Stimulated activated effector memory CD8-positive, alpha-beta T cell treated with anti-CD3 and anti-CD28 coated beads, Interleukin-12 subunit alpha, Interleukin-12 subunit beta, amount 100 ng/mL, for 72 hours (primary cell): Measurements from ENCODE around the gene CNTN4.

Experiments
- ATAC-seq: fragments of 150-1000 bp; cut with Tn5 transposase; 2 replicates; pipeline ENCODE4 v1.10.0; 2021
- DNase-seq, 2 donors: peaks; one replicate each; pipeline ENCODE4 v3.0.0; 2021 to 2022; ENCODE audit warnings: low spot score in 2 of 2
- H3K27ac Mint-ChIP-seq: one replicate; pipeline ENCODE4 v1.8.0; 2022; ENCODE audit warnings: mild to moderate bottlenecking, mixed read lengths
- H3K36me3 Mint-ChIP-seq: one replicate; pipeline ENCODE4 v1.8.0; 2022; ENCODE audit warnings: mild to moderate bottlenecking, mixed read lengths
- H3K4me1 Mint-ChIP-seq: one replicate; pipeline ENCODE4 v1.8.0; 2022; ENCODE audit warnings: mixed read lengths
- H3K4me3 Mint-ChIP-seq: one replicate; pipeline ENCODE4 v1.8.0; 2022; ENCODE audit warnings: mild to moderate bottlenecking, mixed read lengths
- H3K9me3 Mint-ChIP-seq: one replicate; pipeline ENCODE4 v1.8.0; 2022; ENCODE audit warnings: mixed read lengths

Gene CNTN4

DNA sequence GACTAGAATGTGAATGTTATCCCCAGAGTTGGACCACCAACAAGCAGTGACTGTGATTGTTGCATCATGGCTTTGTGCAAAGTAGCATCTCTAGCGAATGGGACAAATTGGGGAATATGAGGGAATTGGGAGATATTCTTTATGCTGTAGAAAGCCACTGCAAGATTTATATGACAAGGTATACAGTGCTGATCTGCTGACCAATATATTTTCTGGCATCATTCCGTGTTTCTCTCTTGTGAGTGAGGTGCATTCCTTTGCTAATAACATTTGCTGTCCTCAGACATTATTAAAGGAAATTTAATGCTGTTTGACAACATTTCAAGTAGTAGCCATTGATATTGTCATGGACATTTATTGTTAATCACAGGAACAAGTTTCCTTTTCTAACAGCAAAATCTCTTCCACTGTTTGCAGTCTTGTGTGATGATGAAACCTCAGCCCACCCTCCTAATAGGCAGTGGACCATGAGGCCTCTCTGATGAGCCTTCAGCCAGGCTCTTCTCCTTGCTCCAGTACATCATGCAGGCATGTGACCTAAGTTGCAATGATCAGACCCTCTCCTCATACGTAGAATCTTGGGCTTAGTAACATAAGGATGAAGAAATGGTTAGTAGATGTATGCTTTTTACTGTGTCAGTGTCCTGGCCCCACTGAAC lies 16.1 kb downstream of the CNTN4 start:
- peaks cover 3% of the 10 kb centered on the region for H3K9me3 Mint-ChIP-seq
- ATAC-seq, result no peak
- no peaks in the 10 kb centered on the region for H3K36me3 Mint-ChIP-seq
- no peak overlapping the region for H3K27ac Mint-ChIP-seq
- H3K4me1 Mint-ChIP-seq, result no peaks in the 10 kb centered on the region
- H3K4me3 Mint-ChIP-seq, result no peak overlapping the region
- no peak for DNase-seq

DNA sequence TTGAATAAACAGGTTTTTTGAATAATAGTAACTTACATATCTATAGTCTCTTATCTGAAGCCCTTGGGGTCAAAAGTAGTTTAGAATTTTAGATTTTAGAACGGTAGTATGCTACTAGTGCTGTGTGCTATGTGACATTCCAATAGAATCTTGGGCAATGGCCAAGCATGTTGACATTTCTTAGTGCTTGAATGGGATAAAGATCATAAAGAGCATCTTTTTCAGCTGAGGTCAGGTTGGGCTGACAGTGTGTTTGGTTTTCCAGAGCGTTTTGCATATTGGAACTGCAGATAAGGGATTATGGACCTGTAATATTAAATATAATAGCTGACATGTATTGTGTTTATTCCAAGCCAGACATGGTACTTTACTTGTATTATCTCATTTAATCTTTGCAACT lies 32.1 kb downstream of the CNTN4 start:
- H3K4me3 Mint-ChIP-seq, result no peak overlapping the region
- H3K36me3 Mint-ChIP-seq, result no peaks in the 10 kb centered on the region
- peaks cover 6% of the 10 kb centered on the region for H3K9me3 Mint-ChIP-seq
- H3K4me1 Mint-ChIP-seq, result no peaks in the 10 kb centered on the region
- ATAC-seq (no peak), DNase-seq (no peak)
- no peak overlapping the region for H3K27ac Mint-ChIP-seq

DNA sequence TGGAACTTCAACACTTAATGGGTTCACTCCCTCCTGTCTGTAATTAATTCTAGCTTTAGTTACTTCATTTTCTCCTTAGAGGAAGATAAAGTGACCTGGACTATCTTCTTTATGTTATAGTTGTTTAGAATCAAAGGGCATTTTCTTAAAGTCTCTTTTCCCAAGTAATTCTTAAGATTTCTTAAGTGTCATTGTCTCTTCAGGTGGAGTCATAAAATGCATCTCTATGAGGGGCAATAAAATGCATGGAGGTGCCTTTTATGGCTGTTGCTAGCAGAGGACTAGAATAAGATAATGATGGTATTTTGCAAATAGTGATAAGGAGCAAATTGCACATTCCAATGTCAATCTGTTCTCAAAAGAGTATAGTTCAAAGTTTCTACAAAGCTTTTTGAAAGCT lies 34.5 kb downstream of the CNTN4 start:
- no peaks in the 10 kb centered on the region for H3K36me3 Mint-ChIP-seq
- H3K4me3 Mint-ChIP-seq, result no peak overlapping the region
- ATAC-seq (no peak), DNase-seq (no peak)
- H3K4me1 Mint-ChIP-seq, result no peaks in the 10 kb centered on the region
- no peak overlapping the region for H3K27ac Mint-ChIP-seq
- H3K9me3 Mint-ChIP-seq, result peaks cover 6% of the 10 kb centered on the region

DNA sequence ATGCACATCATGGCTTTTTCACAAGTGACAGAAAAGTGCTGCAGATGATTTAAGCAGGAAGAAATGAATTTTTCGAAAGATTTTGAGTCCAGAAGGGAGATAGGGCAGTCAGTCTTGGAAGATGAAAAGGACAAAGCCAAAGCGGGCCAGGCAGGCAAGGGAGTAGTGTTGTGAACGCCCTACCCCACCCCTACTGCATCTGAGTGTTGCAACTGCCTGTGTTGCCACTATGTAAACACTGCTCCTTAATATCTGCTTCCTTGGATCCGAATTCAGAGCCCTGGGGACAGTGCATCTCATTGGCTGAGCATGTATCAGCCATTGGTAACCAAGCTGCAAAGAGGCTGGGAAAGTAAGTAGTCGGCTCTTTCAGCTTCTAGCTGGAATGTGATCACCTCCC lies 39.0 kb downstream of the CNTN4 start:
- DNase-seq (no peak), ATAC-seq (no peak)
- no peaks in the 10 kb centered on the region for H3K36me3 Mint-ChIP-seq
- peaks cover 13% of the 10 kb centered on the region for H3K9me3 Mint-ChIP-seq
- H3K4me3 Mint-ChIP-seq, result no peak overlapping the region
- no peaks in the 10 kb centered on the region for H3K4me1 Mint-ChIP-seq
- no peak overlapping the region for H3K27ac Mint-ChIP-seq

DNA sequence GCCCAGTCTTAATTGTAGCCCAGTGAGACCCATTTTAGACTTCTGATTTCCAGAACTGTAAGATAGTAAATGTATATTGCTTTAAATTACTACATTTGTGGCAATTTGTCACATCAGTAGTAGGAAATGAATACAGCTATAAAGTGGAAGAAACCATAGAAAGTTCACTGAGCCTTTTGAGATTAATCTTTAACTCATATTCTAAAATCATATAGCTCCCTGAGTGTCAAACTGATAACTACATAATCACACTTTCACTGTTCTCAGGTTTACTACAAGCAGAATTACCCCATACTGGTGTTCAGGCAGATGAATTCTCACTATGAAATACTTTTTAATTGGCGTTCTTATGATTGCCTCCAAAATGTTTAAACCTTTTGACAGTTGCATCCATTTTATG lies 42.8 kb downstream of the CNTN4 start:
- Mint-ChIP-seq H3K4me1 (no peaks in the 10 kb centered on the region), H3K27ac (no peak overlapping the region), H3K36me3 (no peaks in the 10 kb centered on the region), H3K9me3 (peaks cover 7% of the 10 kb centered on the region), H3K4me3 (no peak overlapping the region)
- ATAC-seq, result no peak
- no peak for DNase-seq

DNA sequence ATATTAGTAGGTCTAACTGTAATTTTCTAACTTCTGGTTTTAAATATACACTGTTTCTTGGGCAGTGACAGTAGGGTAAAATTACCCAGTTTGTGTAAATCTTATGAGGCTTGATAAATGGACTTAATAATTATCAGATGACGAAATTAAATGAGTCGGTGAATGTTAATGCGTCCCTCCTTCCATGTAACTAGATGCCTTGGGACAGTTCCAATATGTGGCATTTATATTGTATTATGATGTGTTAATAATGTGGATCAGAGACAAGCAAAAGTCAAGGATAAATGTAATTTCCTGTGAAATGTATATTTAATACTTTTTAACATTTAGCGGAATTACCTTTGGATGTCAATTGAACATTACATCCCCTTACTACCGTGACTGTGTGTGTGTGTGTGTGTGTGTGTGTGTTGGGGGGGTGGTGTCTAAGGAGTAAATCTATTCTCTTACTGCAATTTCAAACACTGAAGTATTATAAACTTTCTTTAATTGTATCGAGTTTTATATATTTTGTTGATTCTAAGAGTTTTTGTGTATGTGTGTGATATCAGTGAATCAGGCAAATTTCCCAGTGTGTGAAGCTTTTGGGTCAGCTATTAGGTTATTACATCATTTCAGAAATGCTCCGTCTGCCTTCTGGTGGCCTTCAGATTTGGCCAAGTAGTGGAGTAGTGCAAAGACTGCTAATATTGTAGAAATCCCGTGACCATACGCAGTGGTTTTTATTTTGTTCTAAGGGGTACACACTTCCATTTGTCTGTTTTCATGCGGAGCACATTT lies 50.1 kb downstream of the CNTN4 start:
- Mint-ChIP-seq H3K27ac (no peak overlapping the region), H3K36me3 (no peaks in the 10 kb centered on the region), H3K4me1 (no peaks in the 10 kb centered on the region), H3K4me3 (no peak overlapping the region), H3K9me3 (no peaks in the 10 kb centered on the region)
- DNase-seq (no peak), ATAC-seq (no peak)

DNA sequence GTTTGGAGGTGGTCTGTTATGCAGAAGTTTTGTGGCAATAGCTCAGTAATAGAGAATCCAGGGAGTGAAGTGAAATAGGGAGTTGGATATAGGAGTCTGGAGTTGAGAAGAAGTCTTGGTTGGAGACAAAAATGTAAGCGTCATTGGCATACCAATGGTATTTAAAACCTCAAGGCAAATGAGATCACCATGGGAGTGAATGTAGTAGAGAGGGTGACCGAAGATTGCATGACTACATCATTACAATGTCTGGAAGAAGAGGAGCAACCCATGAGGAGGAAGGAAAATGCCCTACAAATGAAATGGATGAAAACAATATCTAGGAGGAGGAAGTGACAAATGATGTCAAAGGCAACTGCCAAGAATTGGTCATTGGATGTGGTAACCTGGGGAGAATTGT lies 54.4 kb downstream of the CNTN4 start:
- Mint-ChIP-seq H3K27ac (no peak overlapping the region), H3K4me1 (no peaks in the 10 kb centered on the region), H3K36me3 (no peaks in the 10 kb centered on the region), H3K9me3 (peaks cover 4% of the 10 kb centered on the region), H3K4me3 (no peak overlapping the region)
- ATAC-seq, result no peak
- no peak for DNase-seq

DNA sequence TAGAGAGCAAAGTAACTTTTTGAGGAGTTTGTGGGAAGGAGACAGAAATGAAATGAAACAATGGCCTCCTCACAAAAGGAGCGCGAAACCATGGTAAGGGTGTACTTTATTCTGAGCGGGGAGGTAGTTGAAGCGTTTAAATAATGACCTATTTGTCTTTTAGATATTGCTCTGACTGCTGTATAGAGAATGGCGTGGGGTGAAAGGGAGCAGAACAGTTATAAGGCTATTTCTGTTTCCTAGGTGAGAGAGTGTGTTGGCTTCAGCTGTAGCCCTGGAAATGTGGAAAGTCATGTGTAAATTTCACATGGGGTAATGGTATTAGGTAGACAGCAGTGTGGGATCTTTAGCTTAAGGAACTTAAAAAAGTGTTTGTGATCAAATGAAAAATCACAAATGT lies 54.9 kb downstream of the CNTN4 start:
- no peak overlapping the region for H3K4me3 Mint-ChIP-seq
- DNase-seq, result no peak
- peaks cover 4% of the 10 kb centered on the region for H3K9me3 Mint-ChIP-seq
- H3K36me3 Mint-ChIP-seq, result no peaks in the 10 kb centered on the region
- ATAC-seq, result no peak
- no peak overlapping the region for H3K27ac Mint-ChIP-seq
- no peaks in the 10 kb centered on the region for H3K4me1 Mint-ChIP-seq

DNA sequence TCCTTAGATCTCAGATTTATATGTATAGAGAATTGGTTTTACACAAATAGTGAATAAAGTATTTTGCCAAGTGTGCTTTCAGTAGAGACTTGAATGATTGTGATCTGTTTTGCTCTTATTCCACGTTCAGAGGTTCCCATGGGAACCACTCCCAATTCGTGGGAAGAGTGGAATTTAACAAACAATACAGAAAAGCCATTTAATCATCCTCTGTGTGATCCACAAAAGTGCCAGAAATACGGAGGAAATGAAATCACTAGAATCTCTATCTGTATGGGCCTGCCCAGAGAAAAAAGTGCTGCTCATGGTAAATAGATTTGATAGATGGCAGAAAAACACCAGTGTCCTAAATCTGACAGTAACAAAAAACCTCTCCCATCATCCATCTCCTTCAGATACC lies 56.0 kb downstream of the CNTN4 start:
- H3K36me3 Mint-ChIP-seq, result no peaks in the 10 kb centered on the region
- no peak overlapping the region for H3K27ac Mint-ChIP-seq
- no peaks in the 10 kb centered on the region for H3K4me1 Mint-ChIP-seq
- ATAC-seq, result no peak
- DNase-seq, result no peak
- H3K4me3 Mint-ChIP-seq, result no peak overlapping the region
- H3K9me3 Mint-ChIP-seq, result peaks cover 4% of the 10 kb centered on the region

DNA sequence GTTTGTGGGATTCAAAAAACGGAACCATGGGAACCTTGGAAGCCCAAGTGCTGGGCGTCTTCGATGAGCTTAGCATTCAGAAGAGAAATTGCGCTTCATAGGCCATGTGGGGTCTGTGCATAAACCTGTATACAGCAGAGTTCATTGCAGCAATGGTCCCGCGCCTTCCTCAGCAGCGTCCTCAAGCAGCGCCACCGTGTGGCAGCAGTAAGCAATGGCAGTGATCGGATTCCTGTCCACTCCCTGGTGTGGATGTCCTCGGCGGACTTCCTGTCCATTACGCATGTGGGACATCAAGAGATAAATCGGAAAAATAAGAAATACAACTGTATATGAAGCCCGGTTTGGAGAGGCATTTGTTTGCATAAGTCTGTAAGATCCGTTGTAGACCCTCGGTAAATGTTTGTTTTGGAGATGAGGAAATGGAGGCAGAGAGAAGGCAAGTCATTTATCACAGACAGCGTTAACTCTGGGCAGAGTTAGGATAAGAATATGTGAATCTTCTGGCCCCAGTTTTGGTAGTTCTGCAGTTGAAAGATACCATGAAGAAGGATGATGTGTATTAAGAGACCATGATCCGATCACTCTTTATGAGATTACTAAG lies 57.7 kb downstream of the CNTN4 start:
- no peak for ATAC-seq

DNA sequence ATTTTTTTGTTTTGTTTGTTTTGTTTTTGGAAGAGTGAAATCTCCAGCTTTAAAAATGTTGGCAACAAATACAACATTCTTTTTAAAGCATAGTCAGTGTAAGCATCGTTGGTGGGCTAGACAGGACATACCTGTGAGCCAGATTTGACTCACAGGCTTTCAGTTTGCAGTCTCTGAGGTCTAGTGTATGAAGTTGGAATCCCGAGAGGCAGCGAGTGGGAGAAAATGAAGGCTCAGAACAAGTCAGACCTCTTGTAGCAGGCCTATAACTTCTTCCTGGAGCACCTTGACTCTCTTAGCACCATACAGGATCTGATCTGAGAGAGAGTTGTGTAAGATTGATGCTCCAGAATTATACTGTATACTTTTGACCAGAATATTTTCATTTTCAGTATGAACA lies 60.2 kb downstream of the CNTN4 start:
- DNase-seq (no peak), ATAC-seq (no peak)
- Mint-ChIP-seq H3K4me3 (no peak overlapping the region), H3K27ac (no peak overlapping the region), H3K9me3 (peaks cover 6% of the 10 kb centered on the region), H3K4me1 (no peaks in the 10 kb centered on the region), H3K36me3 (no peaks in the 10 kb centered on the region)

More for the DNA sequence above, 57.7 kb downstream of the CNTN4 start:
- no peak overlapping the region for H3K4me3 Mint-ChIP-seq
- H3K4me1 Mint-ChIP-seq, result no peaks in the 10 kb centered on the region
- no peak for DNase-seq
- peaks cover 4% of the 10 kb centered on the region for H3K9me3 Mint-ChIP-seq
- no peaks in the 10 kb centered on the region for H3K36me3 Mint-ChIP-seq
- no peak overlapping the region for H3K27ac Mint-ChIP-seq

DNA sequence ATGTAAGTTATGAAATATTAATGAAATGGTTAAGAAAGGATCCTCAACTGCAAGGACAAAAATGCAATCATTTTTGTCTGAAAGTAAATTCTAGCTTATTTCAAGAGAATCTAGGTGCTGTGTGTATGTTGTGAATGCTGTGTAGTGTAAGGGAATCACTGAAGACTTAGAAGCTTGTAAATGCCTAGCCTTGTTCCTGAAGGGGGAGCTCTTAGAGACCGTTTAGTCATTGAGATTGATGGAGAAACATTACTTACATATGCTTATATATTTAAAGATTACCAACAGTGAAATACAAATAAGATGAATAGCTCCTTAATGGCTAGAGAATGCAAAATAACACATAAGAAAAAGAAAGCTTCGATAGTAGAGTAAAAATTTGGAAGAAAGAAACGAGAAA lies 67.9 kb downstream of the CNTN4 start:
- no peaks in the 10 kb centered on the region for H3K4me1 Mint-ChIP-seq
- no peak overlapping the region for H3K4me3 Mint-ChIP-seq
- DNase-seq (no peak), ATAC-seq (no peak)
- no peaks in the 10 kb centered on the region for H3K36me3 Mint-ChIP-seq
- H3K9me3 Mint-ChIP-seq, result peaks cover 8% of the 10 kb centered on the region
- H3K27ac Mint-ChIP-seq, result no peak overlapping the region

DNA sequence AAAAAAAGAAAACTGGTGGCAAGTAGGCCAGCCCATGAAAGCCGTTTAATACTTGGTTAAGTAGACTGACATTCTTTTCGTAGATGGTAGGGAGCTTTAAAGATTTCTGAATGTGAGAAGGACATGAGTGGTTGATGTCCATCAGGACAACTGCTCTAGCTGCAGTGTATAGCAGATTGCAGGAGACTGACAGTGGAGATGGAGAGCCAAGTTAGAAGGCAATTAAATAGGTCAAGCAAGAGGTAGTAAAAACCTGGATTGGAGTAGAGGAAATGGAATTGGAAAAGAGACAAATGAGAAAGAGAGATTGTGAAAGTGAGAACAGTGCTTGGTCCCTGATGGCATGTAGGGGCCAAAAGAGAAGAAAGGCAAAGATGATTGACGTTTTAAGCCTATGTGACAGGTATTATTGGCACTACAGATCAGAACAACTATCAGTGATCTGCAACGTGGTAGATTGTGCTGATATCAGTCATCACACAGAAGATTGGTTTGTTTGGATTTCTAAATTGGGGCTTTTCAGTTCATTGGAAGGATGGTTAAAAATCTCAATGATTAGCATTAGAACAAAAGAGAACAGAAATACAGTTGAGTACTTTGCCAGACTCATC lies 74.0 kb downstream of the CNTN4 start:
- no peaks in the 10 kb centered on the region for H3K36me3 Mint-ChIP-seq
- H3K4me3 Mint-ChIP-seq, result no peak overlapping the region
- H3K27ac Mint-ChIP-seq, result no peak overlapping the region
- no peak for DNase-seq
- peaks cover 4% of the 10 kb centered on the region for H3K9me3 Mint-ChIP-seq
- H3K4me1 Mint-ChIP-seq, result no peaks in the 10 kb centered on the region
- ATAC-seq, result no peak

DNA sequence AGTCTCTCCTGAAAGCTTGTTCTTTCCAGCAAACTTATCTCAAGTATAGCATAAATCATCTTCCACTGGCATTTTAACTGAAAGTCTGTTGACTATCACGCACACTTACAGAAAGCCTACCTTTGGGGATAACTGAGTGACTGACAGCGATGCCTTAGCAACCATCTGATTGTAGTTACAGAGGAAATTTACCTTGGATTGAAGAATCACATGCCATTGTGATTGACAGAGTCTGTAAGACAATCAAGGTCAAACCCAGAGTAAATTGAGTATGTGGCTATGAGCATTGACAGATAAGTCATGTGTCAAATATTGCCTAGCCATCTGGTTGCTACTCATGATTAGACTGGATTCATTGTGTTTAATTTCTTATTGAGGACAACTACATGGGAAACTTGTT lies 82.0 kb downstream of the CNTN4 start:
- Mint-ChIP-seq H3K9me3 (no peaks in the 10 kb centered on the region), H3K36me3 (no peaks in the 10 kb centered on the region), H3K27ac (no peak overlapping the region), H3K4me1 (no peaks in the 10 kb centered on the region), H3K4me3 (no peak overlapping the region)
- DNase-seq (no peak), ATAC-seq (no peak)

DNA sequence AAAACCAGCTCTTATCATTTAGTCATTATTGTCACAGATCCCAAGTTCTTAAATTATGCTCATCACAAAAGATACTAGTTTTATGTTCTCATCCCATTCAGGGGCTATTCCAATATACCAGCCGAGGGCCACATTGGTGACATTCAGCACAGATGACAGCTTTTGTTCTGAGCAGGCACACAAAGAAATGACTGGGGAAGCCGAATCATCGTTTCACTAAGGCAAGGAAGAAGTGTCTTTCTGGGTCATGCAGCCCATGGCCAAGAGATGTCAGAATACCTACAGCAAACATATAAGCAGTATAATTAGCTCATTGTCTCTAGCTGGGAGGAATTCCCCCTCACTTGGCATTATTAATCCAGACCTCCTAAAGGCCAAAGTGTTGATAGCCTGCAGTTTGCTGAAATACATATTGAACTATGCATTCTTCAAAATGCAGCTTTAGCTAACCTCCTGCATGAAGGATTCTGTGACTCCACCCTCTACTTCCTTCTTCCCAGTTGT lies 100.2 kb downstream of the CNTN4 start:
- H3K4me1 Mint-ChIP-seq, result no peaks in the 10 kb centered on the region
- no peak overlapping the region for H3K4me3 Mint-ChIP-seq
- no peak for DNase-seq
- ATAC-seq, result no peak
- H3K27ac Mint-ChIP-seq, result no peak overlapping the region
- H3K36me3 Mint-ChIP-seq, result no peaks in the 10 kb centered on the region
- peaks cover 6% of the 10 kb centered on the region for H3K9me3 Mint-ChIP-seq

DNA sequence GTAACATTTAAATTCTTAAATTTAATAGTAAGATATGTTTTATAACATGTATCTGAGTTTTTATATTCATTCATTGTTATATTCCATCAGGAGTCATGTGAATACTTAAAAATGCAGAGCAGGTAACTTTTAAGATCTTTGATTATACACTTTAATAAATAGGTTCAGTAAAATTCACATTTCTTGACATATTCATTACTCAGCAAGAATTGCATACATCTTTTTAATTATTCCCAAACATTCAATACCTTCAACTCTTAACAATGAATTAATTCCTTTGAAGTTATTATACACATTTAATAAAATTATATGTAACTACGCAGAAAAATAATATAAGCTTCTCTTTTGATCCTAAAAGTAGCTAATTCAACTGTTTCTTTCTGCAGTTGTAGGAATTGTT lies 105.4 kb downstream of the CNTN4 start:
- ATAC-seq (no peak), DNase-seq (no peak)
- no peaks in the 10 kb centered on the region for H3K4me1 Mint-ChIP-seq
- H3K9me3 Mint-ChIP-seq, result peaks cover 4% of the 10 kb centered on the region
- no peak overlapping the region for H3K27ac Mint-ChIP-seq
- H3K36me3 Mint-ChIP-seq, result no peaks in the 10 kb centered on the region
- H3K4me3 Mint-ChIP-seq, result no peak overlapping the region
